Activated T-cell treated with anti-CD3 and anti-CD28 coated beads for 48 hours (primary cell): ENCODE data around the gene ADARB2.
"Not testable (repeated sequence)": the region's sequence is repeated elsewhere in the genome, so short reads cannot be mapped to it uniquely, and the experiment has no call there.

Source experiments
- DNase-seq: peaks from one replicate; pipeline ENCODE4 v3.0.0-alpha.2; 2020; ENCODE audit warnings: low read depth

ADARB2 gene

GRCh38 chr10:1367938-1368841 is 369.1 kb downstream of the ADARB2 start:
- DNase-seq, result no peak

- DNase-seq, result no peak
These were observed 370.4 kb downstream of the ADARB2 start for GRCh38 chr10:1366811-1367425.

GRCh38 chr10:1366322-1366691 is 371.0 kb downstream of the ADARB2 start:
- DNase-seq, result no peak

DNA sequence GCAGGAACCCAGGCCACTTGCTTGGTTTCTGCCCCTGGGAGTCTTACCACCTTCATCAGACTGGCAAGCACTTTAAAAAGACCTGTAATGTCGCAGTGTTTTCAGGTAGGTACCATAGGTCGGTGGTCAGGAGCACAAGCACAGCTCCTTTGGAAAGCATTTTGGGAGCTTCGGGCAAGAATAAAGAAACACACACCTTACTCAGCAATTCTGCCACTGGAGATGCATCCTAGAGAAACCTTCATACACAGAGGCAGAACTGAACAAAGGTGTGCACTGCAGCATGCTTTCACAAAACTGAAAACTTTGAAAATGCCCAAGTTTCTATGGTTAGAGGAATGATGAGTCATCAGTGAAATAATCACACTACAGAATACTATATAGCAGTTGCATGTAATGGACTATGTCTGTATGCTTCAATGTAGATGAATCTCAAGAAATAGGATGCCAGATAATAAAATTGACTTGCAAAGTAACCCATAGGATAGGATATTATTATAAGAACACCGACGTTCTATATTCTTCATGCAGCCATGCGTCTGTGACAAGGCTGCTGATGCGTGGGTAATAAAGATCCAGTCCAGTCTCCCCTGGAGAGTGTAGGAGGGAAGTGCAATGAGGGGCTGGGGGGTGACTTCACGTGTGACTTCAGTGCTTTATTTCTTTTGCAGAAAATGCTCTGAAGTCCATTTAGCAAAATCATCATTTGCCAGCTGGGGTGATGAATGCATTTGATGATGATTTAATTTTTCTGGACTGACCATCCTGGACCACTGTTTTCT is 371.6 kb downstream of the ADARB2 start:
- DNase-seq, result no peak

GRCh38 chr10:1364151-1364910 is 373.0 kb downstream of the ADARB2 start:
- no peak for DNase-seq

- no peak for DNase-seq
These were observed 373.7 kb downstream of the ADARB2 start for GRCh38 chr10:1363446-1364121.

GRCh38 chr10:1362589-1363445 is 374.5 kb downstream of the ADARB2 start:
- DNase-seq, result no peak

GRCh38 chr10:1361411-1362105 is 375.8 kb downstream of the ADARB2 start:
- no peak for DNase-seq

DNA sequence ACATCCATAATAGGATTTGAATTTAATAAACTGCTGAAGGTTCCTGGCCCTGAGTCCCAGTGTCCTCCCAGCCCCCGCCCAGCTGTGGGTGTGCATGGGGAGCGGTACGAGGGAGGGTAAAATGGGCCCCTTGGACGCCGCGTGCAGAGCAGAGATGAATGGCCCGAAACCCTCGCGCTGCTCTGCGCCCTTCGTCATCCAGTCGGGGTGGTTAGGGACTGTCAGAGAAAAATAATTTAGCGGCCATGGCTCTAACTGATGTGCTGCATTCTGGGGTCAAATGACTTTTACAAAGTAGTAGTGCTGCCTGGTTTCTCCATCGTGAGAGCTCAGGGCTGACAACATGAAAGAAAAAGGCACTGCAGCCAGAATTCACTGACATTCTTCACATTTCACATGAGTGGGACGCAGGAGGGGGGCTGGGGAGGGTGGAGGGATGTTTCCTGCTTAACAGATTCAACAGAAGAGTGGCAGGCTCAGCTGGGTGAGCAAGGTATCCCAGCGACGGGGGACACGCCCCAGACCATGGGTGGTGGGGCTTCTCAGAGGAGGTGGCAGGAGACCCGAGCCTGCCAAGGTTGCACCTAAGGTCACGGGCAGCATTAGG is 376.7 kb downstream of the ADARB2 start:
- DNase-seq, result no peak

DNA sequence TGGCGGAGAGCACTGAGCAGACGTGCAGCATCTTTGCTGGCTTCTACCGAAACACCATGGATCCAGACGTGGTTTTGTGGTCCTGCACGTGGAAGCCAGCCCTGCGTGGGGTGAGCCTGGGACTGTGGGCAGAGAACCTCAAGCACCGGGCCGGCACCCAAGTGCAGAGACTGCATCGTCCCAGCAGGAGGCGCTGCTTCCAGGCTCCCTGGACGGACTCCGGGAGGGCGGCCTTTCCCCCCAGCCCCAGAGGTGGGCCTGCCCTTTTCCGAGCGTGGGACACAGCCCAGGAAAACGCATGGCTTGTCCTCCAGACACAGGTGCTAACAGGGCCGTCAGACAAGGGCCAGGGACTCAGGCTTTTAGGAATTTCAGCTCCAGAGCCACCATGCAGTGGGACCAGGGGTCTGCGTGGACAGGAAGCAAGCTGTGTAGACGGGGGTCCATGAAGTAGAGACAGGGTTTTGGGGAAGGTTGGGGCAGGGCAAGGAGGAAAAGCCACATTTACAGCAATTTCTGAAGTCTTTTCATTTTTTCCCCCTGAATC is 377.2 kb downstream of the ADARB2 start:
- peak; percentile 8 for DNase-seq

DNA sequence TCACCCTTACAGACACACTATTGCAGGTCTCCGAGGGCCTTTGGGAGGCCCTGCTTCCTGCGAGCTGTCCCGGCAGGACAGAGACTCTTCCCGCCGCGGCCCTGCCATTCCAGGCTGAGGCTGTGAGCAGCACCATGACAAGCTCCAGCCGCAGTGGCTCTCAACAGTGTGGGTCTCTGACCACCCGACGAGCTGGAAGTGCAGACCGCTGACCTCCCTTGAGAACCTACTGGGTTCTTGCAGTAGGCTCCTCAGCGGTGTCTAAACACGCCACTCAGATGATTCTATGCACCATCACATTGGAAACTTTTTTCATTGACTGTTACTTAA is 377.7 kb downstream of the ADARB2 start:
- DNase-seq, result no peak

DNA sequence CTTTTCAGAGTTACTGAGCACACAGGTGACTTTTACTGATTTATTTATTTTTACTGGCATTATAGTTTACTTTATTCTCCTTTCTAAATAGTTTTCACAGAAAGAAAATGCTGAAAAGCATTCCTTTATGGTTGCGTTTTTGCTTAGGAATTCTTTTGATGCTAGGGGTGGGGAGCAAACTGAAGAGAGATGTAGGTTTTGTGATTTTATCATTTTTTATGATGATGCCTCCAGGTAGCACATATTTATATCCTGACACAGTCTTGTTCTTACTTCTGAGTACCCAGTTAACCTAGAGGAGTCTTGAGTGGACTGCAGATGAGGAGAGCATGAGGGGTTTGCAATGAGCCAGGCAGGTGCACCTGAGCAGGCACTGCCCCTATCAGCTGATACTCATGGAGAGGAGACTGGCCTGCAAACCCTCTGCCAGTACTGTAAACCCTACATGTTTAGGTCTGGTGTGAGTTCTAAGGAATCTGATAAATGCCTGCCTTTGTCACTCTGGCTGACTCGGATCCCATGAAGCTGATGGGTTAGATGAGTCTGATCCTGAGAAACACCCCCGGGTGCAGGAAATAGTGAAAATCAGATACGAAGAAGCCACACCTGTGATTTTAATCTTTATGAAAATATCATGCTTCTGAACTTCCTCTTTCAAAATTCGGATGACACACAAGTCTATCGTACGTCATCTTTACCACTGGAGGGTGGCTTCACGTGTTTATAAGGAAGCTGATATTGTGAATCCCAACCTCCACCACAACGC is 378.3 kb downstream of the ADARB2 start:
- peak; percentile 23 for DNase-seq

GRCh38 chr10:1358147-1358546 is 379.2 kb downstream of the ADARB2 start:
- no peak for DNase-seq

DNA sequence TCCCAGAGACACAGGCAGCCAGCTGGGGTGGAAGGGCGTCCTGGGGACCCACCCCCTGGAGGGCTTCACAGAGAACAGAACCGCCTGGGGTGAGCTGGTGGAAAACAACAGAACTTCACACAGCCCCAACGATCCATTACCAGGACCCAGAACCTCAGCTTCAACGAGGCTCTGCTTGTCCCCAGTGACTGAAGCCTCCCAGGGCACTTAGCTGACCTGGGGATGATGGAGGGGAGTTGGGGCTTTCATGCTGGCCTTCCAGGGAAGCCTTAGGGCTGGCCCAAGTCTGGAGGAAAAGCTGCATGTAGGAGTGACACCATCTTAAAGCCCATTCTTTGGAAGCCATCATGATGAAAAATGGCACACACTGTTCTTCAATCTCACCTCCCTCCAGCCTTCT is 381.0 kb downstream of the ADARB2 start:
- DNase-seq, result no peak

- DNase-seq, result no peak
These were observed 382.3 kb downstream of the ADARB2 start for GRCh38 chr10:1354809-1355710.

GRCh38 chr10:1352296-1352695 is 385.0 kb downstream of the ADARB2 start:
- not testable (repeated sequence) for DNase-seq

DNA sequence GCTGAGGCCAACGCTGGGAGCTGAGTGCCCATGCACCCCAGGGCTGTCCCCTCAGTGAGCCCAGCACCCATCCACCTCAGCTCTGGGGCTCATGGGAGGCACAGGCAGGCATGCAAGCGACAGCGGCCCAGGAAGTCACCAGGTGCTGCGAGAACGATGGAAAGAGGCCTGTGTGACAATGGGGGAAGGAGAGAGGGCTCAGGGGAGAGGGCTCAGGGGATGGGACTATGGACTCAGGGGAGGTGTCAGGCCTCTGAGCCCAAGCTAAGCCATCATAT is 388.6 kb downstream of the ADARB2 start:
- DNase-seq, result no peak
